AG04449 (cell line): ENCODE results near the gene ASTL.

Source experiments
- CTCF ChIA-PET: fragments of 350-600 bp; formaldehyde crosslinking; extraction: SDS; loops from one replicate; lab custom pipeline; 2021; ENCODE audit warnings: antibody characterized with exemption; lab: Yijun Ruan, JAX
- POLR2A ChIA-PET: fragments of 400-600, 350-600 bp; formaldehyde crosslinking; extraction: SDS; loops from one replicate; lab custom pipeline; 2020; ENCODE audit warnings: antibody characterized with exemption, inconsistent platforms; lab: Yijun Ruan, JAX
- DNase-seq: peaks from one replicate; pipeline ENCODE4 v3.0.0-alpha.2; 2010; ENCODE audit warnings: low read depth, low spot score
- H3K4me3 ChIP-seq: 2 replicates; pipeline ENCODE4 v1.5.1; 2011; ENCODE audit warnings: low read depth, mild to moderate bottlenecking, control low read depth, low read length
- TF ChIP-seq, protein P1 (sequence below): IDR thresholded peaks from one replicate; pipeline ENCODE4 v1.5.1; 2011; ENCODE audit warnings: mild to moderate bottlenecking, moderate library complexity, low read length, control low read depth, inconsistent platforms; ENCODE audit not compliant: insufficient read depth; ENCODE audit errors: missing control alignments

Gene ASTL

DNA sequence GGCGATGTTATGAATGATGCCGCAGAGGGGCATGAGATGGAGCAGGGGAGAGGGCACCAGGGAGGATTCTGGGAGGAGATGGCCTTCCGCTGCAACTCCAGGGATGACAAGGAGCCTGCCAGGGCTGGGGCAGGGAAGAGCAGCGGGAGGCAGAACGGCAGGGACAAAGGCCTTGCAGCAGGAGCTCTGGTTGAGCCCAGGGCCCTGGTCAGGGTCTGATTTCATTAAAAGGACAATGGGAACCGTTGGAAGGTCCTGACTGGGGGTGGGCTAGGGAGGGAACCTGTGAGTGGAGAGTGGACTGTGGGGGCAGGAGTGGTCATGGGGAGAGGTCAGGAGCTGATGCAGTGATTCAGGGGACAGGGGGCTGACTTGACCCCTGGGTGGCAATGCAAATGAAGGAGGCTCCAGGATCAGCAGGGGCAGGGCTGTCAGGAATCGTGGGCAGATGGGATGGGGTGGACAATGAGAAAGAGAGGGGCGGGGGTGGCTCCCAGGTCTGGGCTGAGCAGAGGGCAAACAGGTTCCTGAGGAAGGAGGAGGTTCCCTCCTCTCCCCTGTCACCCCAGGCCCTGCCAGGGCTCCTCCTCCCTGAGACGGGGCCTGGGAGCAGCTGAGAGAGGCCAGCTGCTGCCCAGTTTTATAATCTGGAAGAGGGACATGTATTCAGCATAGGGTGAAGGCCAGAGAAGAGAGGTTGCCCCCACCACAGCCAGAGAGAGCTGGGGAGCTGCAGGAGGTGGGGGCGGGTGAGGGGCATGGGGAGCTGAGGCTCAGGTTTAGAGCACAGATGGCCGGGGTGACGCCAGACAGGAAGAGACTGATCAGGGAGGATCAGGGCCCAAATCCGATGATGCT, 14.2 kb upstream of the ASTL start:
- ChIA-PET POLR2A (interaction anchor here (1.1 kb wide), 1 partner anchor 8 kb away, joined by 3 read pairs; no protein-coding TSS in a partner anchor), CTCF (interaction anchor here (1.1 to 5.7 kb wide), 4 partner anchors 14 to 160 kb away, joined by 3 to 41 read pairs (median 18); partner anchors contain the start of gene ASTL)
- TF ChIP-seq, protein P1, sequence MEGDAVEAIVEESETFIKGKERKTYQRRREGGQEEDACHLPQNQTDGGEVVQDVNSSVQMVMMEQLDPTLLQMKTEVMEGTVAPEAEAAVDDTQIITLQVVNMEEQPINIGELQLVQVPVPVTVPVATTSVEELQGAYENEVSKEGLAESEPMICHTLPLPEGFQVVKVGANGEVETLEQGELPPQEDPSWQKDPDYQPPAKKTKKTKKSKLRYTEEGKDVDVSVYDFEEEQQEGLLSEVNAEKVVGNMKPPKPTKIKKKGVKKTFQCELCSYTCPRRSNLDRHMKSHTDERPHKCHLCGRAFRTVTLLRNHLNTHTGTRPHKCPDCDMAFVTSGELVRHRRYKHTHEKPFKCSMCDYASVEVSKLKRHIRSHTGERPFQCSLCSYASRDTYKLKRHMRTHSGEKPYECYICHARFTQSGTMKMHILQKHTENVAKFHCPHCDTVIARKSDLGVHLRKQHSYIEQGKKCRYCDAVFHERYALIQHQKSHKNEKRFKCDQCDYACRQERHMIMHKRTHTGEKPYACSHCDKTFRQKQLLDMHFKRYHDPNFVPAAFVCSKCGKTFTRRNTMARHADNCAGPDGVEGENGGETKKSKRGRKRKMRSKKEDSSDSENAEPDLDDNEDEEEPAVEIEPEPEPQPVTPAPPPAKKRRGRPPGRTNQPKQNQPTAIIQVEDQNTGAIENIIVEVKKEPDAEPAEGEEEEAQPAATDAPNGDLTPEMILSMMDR = no peak
- DNase-seq = no peak
- H3K4me3 ChIP-seq = no peak overlapping the region

DNA sequence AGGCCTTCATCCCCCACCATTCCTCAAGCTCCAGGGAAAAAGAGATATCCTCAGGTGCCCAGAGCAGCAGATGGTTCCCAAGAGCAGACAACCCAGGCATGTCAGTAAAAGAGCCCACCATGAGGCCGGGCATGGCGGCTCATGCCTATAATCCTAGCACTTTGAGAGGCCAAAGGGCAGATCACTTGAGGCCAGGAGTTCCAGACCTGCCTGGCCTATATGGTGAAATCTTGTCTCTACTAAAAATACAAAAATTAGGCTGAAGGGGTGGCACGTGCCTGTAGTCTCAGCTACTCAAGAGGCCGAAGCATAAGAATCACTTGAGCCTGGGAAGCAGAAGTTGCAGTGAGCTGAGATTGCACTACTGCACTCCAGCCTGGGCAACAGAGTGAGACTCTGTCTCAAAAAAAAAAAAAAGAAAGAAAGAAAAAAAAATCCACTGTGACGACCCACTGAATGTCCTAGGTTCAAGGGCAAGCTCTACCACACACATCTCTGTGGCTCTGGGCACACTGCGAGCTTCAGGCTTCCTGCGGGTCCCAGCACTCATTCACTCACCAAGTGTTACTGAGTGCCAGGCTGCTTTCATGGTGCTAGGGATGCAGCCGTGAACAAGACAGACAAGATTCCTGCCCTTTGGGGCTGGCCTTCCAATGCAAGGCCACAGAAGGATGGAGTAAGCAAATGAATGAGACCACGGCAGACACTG, 13.4 kb upstream of the ASTL start:
- TF ChIP-seq, protein P1 = no peak
- CTCF ChIA-PET = interaction anchor here (1.1 to 5.7 kb wide), 4 partner anchors 11 to 159 kb away, joined by 3 to 41 read pairs (median 18); partner anchors contain the start of gene ASTL
- no peak overlapping the region for H3K4me3 ChIP-seq
- DNase-seq = no peak
- POLR2A ChIA-PET = no interaction called here

DNA sequence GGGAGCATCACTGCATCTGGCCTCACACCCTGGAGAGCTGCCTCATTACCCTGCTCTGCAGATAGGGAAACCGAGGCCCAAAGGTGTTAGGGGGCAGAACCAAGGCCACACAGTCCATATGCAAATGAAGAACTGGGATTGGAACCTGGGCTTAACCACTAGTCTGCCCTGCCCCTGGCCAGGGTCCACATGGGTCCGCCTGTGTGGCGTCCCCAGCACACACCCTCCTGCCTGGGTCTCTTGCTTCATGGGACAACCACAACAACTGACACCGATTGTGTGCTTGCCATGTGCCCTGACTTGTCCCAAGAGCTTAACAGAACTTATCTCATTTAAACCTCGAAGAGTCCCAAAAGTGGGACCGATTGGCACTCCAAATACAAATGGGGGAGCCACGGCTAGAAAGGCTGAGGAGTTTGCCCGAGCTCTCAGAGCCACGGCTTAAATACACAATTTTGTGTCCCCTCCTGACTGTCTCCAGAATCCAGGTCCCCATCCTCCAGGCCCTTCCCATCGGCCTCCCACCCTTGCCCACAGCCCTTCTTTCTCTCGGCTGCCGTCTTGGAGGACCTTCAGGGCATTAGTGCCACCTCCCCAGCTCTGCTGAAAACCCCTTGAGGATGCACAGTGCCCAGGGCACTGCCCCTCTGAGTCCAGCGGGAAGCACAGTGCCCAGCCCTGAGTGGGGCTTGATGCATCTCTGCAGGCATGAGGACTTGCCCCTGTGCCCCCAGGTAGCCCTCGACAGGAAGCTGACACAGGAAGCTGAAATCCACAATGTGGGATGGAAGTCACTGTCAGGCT, 12.7 kb upstream of the ASTL start:
- TF ChIP-seq, protein P1 = no peak
- CTCF ChIA-PET = interaction anchor here (1.8 to 5.7 kb wide), 3 partner anchors 11 to 23 kb away, joined by 5 to 41 read pairs (median 31); partner anchors contain the start of gene ASTL
- DNase-seq = no peak
- POLR2A ChIA-PET = no interaction called here
- no peak overlapping the region for H3K4me3 ChIP-seq

DNA sequence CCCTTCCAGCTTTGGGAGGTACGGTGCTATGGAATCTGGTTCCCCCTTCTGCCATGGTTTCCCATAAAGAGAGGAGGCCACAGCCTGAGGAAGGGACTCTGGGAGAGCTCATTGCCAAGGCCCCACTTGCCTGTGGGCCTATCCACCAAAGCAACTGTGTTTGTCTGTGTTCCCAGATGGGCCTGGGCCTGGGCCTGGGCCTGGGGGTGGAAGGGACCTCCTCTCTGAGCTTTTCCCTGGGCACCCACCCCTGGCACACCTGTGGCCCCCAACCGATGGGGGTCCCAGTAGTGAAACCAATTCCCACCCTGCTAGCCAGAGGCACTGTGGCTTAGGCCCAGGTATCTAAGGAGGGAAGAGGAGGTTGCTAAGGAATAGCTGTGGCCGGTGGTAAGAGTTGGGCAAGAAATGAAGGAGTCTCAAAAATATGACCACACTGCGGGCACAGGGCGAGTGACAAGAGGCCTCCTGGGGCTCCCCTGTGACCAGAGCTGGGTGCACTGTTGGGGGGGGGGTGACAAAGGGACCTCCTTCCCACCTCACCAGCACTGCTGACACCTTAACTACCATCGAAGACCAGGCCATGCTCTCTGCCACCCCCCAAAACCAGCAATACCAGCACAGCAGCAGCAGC, 11.8 kb upstream of the ASTL start:
- POLR2A ChIA-PET = no interaction called here
- no peak for DNase-seq
- H3K4me3 ChIP-seq = no peak overlapping the region
- CTCF ChIA-PET = interaction anchor here (0.9 to 5.7 kb wide), 4 partner anchors 9 to 24 kb away, joined by 3 to 41 read pairs (median 18); partner anchors contain the start of gene ASTL
- TF ChIP-seq, protein P1 = no peak

DNA sequence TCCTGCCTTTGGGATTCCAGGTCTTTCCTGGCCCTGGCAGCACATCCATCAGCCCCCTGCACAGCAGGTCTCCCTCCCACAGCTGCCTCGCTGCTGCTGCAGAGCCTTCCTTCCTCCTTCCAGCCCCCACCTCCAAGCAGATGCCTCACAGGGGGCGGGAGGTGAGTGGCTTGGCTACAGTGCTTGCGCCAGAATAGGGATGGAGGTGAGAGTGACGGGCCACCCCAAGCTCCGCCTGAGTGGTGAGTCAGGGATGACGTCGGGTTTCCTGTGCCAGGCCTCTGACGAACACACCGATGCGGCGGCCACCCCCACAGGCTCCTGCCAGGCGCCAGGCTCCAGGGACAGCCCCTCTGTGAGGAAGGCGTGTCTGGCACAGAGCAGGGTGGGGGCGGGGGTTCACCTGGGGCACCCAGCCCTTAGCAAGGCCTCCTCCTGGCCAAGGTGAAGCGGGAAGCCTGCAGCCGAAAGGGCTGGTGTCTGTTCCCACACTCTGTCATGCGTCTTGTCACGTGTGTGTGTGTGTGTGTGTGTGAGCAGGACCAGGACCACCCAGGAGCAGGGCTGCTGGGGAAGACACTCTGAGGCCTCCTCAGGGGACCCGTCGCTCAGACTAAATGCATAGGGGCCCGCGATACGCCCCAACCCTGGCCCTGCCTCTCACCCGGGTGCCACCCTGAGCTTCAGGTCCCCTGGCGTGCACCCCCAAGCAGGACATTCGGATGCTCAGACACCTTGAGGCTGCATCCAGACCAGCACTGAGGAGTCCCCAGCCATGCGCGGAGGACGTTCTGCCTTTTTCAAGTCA, 10.3 kb upstream of the ASTL start:
- CTCF ChIA-PET = interaction anchor here (1.0 to 5.7 kb wide), 5 partner anchors 11 to 126 kb away, joined by 3 to 41 read pairs (median 3); partner anchors contain the start of gene ASTL
- DNase-seq = peak; percentile 36
- no peak overlapping the region for H3K4me3 ChIP-seq
- TF ChIP-seq, protein P1 = no peak
- POLR2A ChIA-PET = interaction anchor here (1.2 kb wide), 1 partner anchor 59 kb away, joined by 3 read pairs; no protein-coding TSS in a partner anchor
